Activated gamma-delta T cell treated with anti-CD3 and anti-CD28 coated beads, Interleukin-2, amount 50 U/mL, for 16 hours (primary cell): ENCODE measurements around the gene AADACL2.
"Not testable (repeated sequence)": the region's sequence is repeated elsewhere in the genome, so short reads cannot be mapped to it uniquely, and the experiment has no call there.

Experiments
- DNase-seq: peaks from one replicate; pipeline ENCODE4 v3.0.0-alpha.2; 2020; ENCODE audit warnings: low read depth

Gene AADACL2

GRCh38 chr3:151766454-151766853, 32.7 kb downstream of the AADACL2 start:
- DNase-seq: no peak

DNA sequence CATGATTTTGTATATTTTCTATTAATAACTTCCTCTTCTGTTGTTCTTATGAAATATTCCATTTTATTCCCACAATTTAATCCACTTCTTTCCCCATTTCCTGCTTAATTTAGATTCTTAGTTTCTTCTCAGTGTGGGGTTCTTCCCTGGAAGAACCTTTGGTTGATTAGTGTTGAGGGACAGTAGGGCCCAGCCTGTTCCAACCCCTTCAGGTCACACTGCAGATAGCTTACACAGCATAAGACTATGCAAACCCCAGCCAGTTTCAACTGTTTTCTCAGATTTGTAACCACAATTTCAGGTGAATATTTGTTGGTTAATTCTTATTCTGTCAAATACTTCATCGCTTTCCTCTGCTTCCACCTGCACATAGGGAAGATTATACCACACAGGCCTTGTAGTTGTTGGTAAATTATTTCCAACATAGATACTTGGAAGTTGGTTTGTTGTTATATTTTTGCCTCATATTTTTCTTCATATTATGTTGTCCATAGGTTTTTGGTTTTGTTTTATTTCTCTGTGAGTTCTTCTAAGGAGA, 34.7 kb downstream of the AADACL2 start:
- DNase-seq: no peak

GRCh38 chr3:151769175-151769574, 35.4 kb downstream of the AADACL2 start:
- DNase-seq: no peak

GRCh38 chr3:151770956-151771355, 37.2 kb downstream of the AADACL2 start:
- no peak for DNase-seq

- no peak for DNase-seq
Observed at GRCh38 chr3:151772825-151773480, 39.2 kb downstream of the AADACL2 start.

DNA sequence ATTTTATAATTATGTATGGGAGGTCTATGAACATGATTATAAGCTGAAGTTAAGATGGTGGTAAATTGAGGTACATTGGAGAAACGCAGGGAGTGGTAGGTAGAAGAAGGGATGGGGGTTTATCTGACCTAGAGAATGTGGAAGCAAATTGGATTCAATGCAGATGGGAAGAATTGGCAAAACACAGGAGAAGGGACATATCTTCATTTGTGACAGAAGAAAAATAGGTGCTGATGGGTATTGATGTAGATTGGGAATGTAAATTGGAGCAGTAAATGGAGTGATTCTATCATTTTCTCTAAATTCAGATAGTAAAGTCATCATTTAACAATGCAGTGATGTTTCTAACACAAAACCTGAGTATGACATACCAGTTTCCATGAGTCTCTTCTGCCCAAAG, 40.5 kb downstream of the AADACL2 start:
- no peak for DNase-seq

DNA sequence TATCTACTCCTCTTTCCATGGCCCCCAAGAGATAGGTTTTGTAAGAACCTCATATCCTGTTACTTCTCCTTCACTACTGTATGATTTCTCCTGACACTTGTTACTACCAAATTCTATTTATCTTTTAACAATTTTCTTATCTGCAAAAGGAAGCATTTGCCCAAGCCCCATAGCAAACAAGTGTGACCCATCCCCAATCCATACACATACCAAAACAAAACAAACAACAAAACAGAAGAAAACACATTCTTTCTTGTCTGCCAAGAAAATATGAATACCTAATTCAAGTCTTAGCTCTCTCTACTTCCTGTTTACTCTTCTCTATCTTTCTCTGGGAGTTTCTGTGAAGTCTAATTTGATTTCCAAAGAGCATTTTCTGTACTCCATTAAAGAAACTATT, 41.2 kb downstream of the AADACL2 start:
- DNase-seq: no peak

- DNase-seq: no peak
Observed at GRCh38 chr3:151775314-151776258, 41.9 kb downstream of the AADACL2 start.

GRCh38 chr3:151776259-151776740, 42.6 kb downstream of the AADACL2 start:
- DNase-seq: no peak

- no peak for DNase-seq
Observed at GRCh38 chr3:151777880-151778279, 44.2 kb downstream of the AADACL2 start.

GRCh38 chr3:151787626-151788025, 53.9 kb downstream of the AADACL2 start:
- DNase-seq: no peak

DNA sequence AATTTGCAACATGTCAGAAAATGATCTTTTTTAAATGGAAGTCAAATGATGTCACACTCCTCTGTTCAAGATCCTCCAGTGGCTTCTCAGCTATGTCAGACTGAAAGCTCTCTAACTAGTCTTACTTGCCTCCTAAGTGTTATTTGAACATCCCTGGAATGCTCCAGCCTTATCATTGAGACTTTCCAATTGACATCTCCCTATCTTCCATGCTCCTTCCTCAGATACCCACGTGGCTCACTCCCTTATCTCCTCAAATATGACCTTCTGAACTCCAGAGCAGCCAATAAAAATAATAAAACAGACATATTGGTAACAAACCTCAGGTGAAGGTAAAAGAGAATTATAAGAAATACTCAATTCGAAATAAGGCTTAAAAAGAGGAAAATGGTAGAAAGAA, 54.7 kb downstream of the AADACL2 start:
- no peak for DNase-seq

DNA sequence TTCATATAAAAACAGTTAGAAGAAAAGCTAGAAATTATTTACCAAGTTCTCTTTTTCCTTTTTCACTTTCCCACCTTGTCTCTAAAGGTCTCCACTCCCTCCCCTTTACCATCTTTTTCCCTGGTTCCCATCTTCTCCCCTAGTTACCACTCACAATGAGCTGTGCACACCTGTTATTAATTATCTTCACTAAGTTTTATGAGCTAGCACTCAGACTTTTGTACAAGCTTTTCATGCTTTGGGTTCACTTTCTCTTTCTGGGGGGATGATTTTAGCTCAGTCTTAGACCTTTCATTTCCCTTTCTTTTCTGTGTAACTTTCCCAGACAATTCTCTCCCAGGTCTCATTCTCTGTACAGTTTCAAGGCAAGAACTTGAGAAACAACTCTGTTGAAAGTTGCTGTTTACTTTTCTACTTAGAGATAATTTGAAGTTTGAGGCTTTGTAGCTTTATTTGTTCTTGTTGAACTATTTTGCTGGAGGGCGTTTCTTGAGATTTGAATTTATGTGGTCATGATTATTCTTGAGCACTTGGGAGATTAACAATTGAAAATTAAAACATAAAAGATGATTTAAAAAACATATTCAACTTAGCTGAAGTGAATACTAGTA, 56.2 kb downstream of the AADACL2 start:
- DNase-seq: no peak

DNA sequence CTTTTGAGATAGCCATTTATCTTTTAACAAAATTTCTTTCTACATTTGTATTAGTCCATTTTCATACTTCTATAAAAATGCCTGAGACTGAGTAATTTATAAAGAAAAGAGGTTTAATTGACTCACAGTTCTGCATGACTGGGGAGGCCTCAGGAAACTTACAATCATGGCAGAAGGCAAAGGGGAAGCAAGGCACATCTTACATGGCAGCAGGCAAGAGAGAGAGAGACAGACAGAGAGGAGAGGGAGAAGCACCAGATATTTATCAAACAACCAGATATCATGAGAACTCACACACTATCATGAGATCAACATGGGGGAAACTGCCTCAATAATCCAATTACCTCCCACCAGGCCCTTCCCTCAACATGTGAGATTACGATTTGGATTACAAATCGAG, 57.0 kb downstream of the AADACL2 start:
- DNase-seq: not testable (repeated sequence)

DNA sequence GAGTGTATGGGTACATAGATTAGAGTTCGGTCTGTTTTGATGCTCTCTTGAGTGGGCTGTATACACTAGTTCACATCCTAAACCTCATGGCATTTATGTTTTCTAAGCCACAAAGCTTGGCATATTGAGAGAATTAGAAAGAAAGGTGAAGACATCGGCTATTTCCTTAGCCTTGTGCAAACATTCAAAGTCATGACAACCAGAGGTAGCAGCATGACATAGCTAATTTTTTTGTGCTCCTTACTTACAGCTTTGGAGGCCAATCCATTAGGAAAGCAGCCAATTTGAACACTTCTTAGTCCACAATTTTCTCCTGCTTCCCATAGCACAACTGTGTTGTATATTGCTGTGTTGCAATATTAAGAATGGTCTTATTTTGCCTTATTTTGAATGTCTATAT, 58.7 kb downstream of the AADACL2 start:
- no peak for DNase-seq

DNA sequence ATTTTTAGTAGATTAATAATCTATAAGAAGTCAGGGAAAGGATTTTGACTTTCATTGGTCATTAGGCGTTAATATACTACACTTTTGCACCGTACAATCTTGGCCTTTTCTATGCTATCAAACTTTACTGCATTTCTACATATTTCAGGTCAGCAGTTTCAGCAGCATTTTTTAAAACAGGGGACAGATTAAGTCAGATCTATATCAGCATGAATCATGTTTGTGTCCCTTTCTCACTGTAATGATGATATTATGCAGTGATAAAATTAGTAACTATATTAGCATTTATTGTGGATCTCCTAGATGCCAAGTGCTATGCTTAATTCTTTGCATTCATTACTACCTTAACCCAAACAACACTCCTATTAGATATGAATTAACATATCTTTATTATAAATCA, 59.9 kb downstream of the AADACL2 start:
- DNase-seq: no peak

DNA sequence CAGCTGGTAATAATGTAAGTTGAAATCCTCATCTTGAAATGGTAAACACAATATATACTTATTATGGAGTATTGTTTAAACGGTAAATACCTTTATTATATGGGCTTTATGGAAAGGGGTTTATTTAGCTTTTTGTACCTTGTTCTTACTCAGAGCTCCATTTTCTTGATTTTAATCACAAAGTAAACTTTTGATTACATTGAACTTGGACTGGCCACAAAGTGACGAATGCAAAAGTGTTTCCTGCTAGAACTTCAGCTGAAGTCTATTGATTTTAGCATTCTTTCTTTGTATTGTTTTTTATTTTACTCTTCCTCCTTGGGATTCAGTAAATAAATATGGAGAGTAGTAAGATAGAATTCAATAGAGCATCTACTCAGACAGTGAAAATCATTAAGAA, 60.4 kb downstream of the AADACL2 start:
- no peak for DNase-seq

DNA sequence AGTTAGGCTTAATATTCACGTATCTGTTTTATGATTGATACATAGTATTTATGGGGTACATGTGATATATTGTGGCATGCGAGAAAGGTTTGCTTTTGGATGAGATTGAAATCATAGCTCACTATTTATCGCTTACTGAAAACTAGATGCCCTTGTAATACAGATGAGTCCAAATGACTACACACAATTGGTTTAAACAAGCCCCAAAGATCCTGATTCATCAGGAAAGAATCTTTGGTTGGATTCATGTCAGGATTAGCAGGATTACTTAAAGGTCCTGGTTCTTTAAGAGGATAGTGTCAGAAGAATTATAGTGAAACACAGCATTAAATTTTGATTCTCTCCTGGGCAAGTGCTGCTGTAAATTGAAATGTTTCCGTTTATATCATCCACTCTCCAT, 61.5 kb downstream of the AADACL2 start:
- DNase-seq: no peak

- DNase-seq: no peak
Observed at GRCh38 chr3:151796105-151796680, 62.5 kb downstream of the AADACL2 start.

DNA sequence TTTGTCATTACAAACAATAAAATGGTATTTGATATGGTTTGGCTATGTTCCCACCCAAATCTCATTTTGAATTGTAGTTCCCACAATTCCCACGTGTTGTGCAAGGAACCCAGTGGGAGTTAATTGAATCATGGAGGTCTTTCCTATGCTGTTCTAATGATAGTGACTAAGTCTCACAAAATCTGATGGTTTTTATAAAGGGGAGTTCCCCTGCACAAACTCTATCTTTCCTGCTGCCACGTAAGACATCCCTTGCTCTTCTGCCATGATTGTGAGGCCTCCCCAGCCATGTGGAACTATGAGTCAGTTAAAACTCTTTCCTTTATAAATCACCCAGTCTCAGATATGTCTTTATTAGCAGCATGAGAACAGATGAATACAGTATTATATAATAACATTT, 64.7 kb downstream of the AADACL2 start:
- no peak for DNase-seq

DNA sequence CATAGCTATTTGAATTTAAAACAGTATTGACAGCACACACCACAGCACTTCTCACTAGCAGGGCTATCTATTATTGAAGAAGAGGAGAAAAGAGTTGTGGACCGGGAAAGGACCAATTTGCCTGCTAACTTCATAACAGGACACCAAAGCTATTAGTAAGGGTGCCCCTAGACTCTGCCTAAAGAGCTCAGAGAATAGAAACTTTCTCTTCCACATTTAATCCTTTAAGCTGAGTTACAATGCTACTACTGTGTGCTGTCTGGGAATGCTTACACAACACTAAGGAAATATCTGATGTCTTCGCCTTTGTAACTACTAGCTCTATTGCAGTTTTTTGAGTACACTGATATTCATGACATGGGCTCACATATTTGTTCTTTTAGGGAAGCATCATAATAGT, 66.7 kb downstream of the AADACL2 start:
- DNase-seq: no peak

DNA sequence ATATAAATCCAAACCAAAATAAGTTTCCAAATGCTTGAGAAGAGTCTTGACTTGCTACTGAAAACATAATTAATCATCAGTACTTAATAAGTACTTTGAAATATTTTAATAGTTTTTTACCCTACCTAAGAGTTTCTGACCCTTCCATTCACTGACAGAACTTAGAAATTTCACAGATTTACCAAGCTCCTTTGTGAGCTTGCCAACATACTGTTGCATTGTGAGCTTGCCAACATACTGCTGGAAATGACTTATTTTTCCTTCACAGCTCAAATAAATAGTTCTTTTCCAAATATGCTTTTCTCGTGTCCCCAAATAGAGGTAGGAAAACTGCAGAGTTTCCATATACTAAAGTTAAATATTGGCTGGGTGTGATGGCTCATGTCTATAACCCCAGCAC, 70.5 kb downstream of the AADACL2 start:
- DNase-seq: no peak
